H9 (cell line): ENCODE measurements around the gene TTN. TPM values are rescaled to one million over a fixed set of nuclear protein-coding genes. Genes with fewer than 3 reads are reported as not detected.

Experiments used
- DNase-seq: peaks from one replicate; pipeline ENCODE4 v3.0.0-alpha.2; 2017
- H2AFZ ChIP-seq: one replicate; pipeline ENCODE4 v1.6.1; 2013; ENCODE audit warnings: mild to moderate bottlenecking, low read length, control low read depth, moderate library complexity
- H2AK5ac ChIP-seq: 2 replicates; pipeline ENCODE4 v1.6.1; 2013; ENCODE audit warnings: low read length, control low read depth, mixed read lengths; ENCODE audit not compliant: insufficient read length
- H2BK120ac ChIP-seq: one replicate; pipeline ENCODE4 v1.6.1; 2013; ENCODE audit warnings: low read depth, mild to moderate bottlenecking, low read length, control low read depth, inconsistent platforms; ENCODE audit not compliant: poor library complexity, severe bottlenecking
- H2BK12ac ChIP-seq: 2 replicates; pipeline ENCODE4 v1.6.1; 2013; ENCODE audit warnings: low read length, control low read depth, mixed read lengths, low read depth; ENCODE audit not compliant: insufficient read length
- H2BK15ac ChIP-seq: 2 replicates; pipeline ENCODE4 v1.6.1; 2013; ENCODE audit warnings: low read depth, low read length, control low read depth
- H2BK20ac ChIP-seq: one replicate; pipeline ENCODE4 v1.6.1; 2013; ENCODE audit warnings: low read depth, mild to moderate bottlenecking, low read length, control low read depth, inconsistent platforms; ENCODE audit not compliant: poor library complexity, severe bottlenecking
- H2BK5ac ChIP-seq: 2 replicates; pipeline ENCODE4 v1.6.1; 2013; ENCODE audit warnings: low read length, control low read depth, mixed read lengths; ENCODE audit not compliant: insufficient read length
- H3K14ac ChIP-seq: 2 replicates; pipeline ENCODE4 v1.6.1; 2013; ENCODE audit warnings: low read length, control low read depth; ENCODE audit not compliant: insufficient read depth
- H3K18ac ChIP-seq: 2 replicates; pipeline ENCODE4 v1.6.1; 2013; ENCODE audit warnings: low read depth, mild to moderate bottlenecking, mixed read lengths, low read length, control low read depth; ENCODE audit not compliant: insufficient read length
- H3K23ac ChIP-seq: 2 replicates; pipeline ENCODE4 v1.6.1; 2013; ENCODE audit warnings: low read length, control low read depth, mixed read lengths, low read depth; ENCODE audit not compliant: insufficient read length
- H3K23me2 ChIP-seq: 2 replicates; pipeline ENCODE4 v1.6.1; 2013; ENCODE audit warnings: low read depth, mild to moderate bottlenecking, mixed read lengths, low read length, control low read depth; ENCODE audit not compliant: insufficient read length, poor library complexity, severe bottlenecking
- H3K27ac ChIP-seq: 2 replicates; pipeline ENCODE4 v1.5.1; 2013; ENCODE audit warnings: low read length, control low read depth, mixed read lengths, low read depth; ENCODE audit not compliant: insufficient read length
- H3K27me3 ChIP-seq: 2 replicates; pipeline ENCODE4 v1.6.1; 2013; ENCODE audit warnings: low read length, control low read depth, inconsistent platforms; ENCODE audit not compliant: insufficient read depth
- H3K4ac ChIP-seq: 2 replicates; pipeline ENCODE4 v1.6.1; 2013; ENCODE audit warnings: low read depth, mild to moderate bottlenecking, control low read depth, inconsistent platforms, low read length, moderate library complexity
- H3K4me1 ChIP-seq: 2 replicates; pipeline ENCODE4 v1.6.1; 2013; ENCODE audit warnings: low read length, control low read depth, inconsistent platforms; ENCODE audit not compliant: insufficient read depth
- H3K4me2 ChIP-seq: 2 replicates; pipeline ENCODE4 v1.6.1; 2013; ENCODE audit warnings: low read length, control low read depth, mixed read lengths; ENCODE audit not compliant: insufficient read length, insufficient read depth
- H3K56ac ChIP-seq: 2 replicates; pipeline ENCODE4 v1.6.1; 2013; ENCODE audit warnings: low read depth, mild to moderate bottlenecking, mixed read lengths, low read length, control low read depth; ENCODE audit not compliant: insufficient read length
- H3K79me1 ChIP-seq: 2 replicates; pipeline ENCODE4 v1.6.1; 2013; ENCODE audit warnings: low read depth, mild to moderate bottlenecking, moderate library complexity, low read length, control low read depth, inconsistent platforms; ENCODE audit not compliant: insufficient read depth, poor library complexity, severe bottlenecking
- H3K79me2 ChIP-seq: 2 replicates; pipeline ENCODE4 v1.6.1; 2013; ENCODE audit warnings: low read length, control low read depth, inconsistent platforms; ENCODE audit not compliant: insufficient read depth
- H3K9ac ChIP-seq: 2 replicates; pipeline ENCODE4 v1.6.1; 2013; ENCODE audit warnings: low read length, control low read depth, mixed read lengths; ENCODE audit not compliant: insufficient read length; ENCODE audit errors: extremely low read depth
- H3K9me3 ChIP-seq: one replicate; pipeline ENCODE4 v1.6.1; 2013; ENCODE audit warnings: low read depth, low read length, inconsistent platforms; ENCODE audit not compliant: control insufficient read depth
- H3T11ph ChIP-seq: one replicate; pipeline ENCODE4 v1.6.1; 2013; ENCODE audit warnings: mild to moderate bottlenecking, low read length, control low read depth, inconsistent platforms
- H4K20me1 ChIP-seq: one replicate; pipeline ENCODE4 v1.6.1; 2013; ENCODE audit not compliant: control insufficient read depth, insufficient read length, insufficient read depth
- H4K5ac ChIP-seq: 2 replicates; pipeline ENCODE4 v1.6.1; 2013; ENCODE audit warnings: low read depth, mild to moderate bottlenecking, mixed read lengths, low read length, control low read depth; ENCODE audit not compliant: insufficient read length
- H4K8ac ChIP-seq: replicated peaks from 2 replicates; pipeline ENCODE4 v1.6.1; 2013; ENCODE audit warnings: low read length, control low read depth, mixed read lengths, low read depth; ENCODE audit not compliant: insufficient read length
- H4K91ac ChIP-seq: 2 replicates; pipeline ENCODE4 v1.6.1; 2013; ENCODE audit warnings: low read depth, mild to moderate bottlenecking, moderate library complexity, mixed read lengths, low read length, control low read depth; ENCODE audit not compliant: insufficient read length
- H3K27ac Mint-ChIP-seq, 3 experiments: 2 replicates in 2 of 3; 3 replicates in 1 of 3; pipeline ENCODE4 v1.8.0; 2020 to 2021; ENCODE audit warnings: mixed read lengths in 3 of 3, mild to moderate bottlenecking in 1 of 3, moderate library complexity in 1 of 3
- H3K27me3 Mint-ChIP-seq: 2 replicates; pipeline ENCODE4 v1.8.0; 2021; ENCODE audit warnings: low read depth, mild to moderate bottlenecking, moderate library complexity, mixed read lengths
- H3K36me3 Mint-ChIP-seq, 3 experiments: 2 replicates in 2 of 3; 3 replicates in 1 of 3; pipeline ENCODE4 v1.8.0; 2020 to 2021; ENCODE audit warnings: low read depth in 3 of 3, mixed read lengths in 3 of 3; ENCODE audit not compliant: insufficient read depth in 1 of 3
- H3K4me1 Mint-ChIP-seq, 2 experiments: 2 replicates each; pipeline ENCODE4 v1.8.0; 2020; ENCODE audit warnings: mixed read lengths in 2 of 2
- H3K4me3 Mint-ChIP-seq, 2 experiments: 2 replicates in 1 of 2; 3 replicates in 1 of 2; pipeline ENCODE4 v1.8.0; 2020 to 2021; ENCODE audit warnings: mild to moderate bottlenecking in 2 of 2, mixed read lengths in 2 of 2, moderate library complexity in 1 of 2
- H3K9me3 Mint-ChIP-seq, 2 experiments: 2 replicates in 1 of 2; 3 replicates in 1 of 2; pipeline ENCODE4 v1.8.0; 2020; ENCODE audit warnings: mild to moderate bottlenecking in 2 of 2, mixed read lengths in 2 of 2, moderate library complexity in 1 of 2
- CTCF ChIP-seq: fragments of 200-600 bp; sonication (generic); conservative IDR thresholded peaks from 3 replicates; pipeline ENCODE4 v1.8.0; 2021; ENCODE audit warnings: antibody characterized with exemption, mild to moderate bottlenecking
- WGBS: extraction: QIAGEN DNeasy Blood & Tissue Kit; methylation state at CpG from one replicate; pipeline ENCODE4 v1.1.7; 2013; ENCODE audit warnings: missing lambda C conversion rate, low lambda C conversion rate, mixed read lengths; ENCODE audit not compliant: insufficient read length; ENCODE audit errors: extremely low coverage; 5-methylcytosine and 5-hydroxymethylcytosine counted together
- total RNA-seq: library from RNA; stranded (reverse); gene quantifications from 2 replicates; pipeline ENCODE4 v1.2.1, GENCODE V29; 2021

TTN gene
- total RNA-seq, 1 experiment from 2014 or later = 0.70 TPM

- no peaks in the 10 kb centered on the region for H3K36me3 Mint-ChIP-seq
- Histone ChIP-seq H4K20me1 (no peaks in the 10 kb centered on the region), H3K18ac (no peak overlapping the region), H3K4ac (no peak overlapping the region), H3K23ac (no peak overlapping the region), H2AK5ac (no peak overlapping the region), H3K79me2 (no peaks in the 10 kb centered on the region), H3T11ph (no peak overlapping the region), H3K79me1 (no peaks in the 10 kb centered on the region), H3K4me1 (no peaks in the 10 kb centered on the region), H3K27ac (no peak overlapping the region), H4K5ac (no peak overlapping the region), H2BK20ac (no peak overlapping the region), H3K23me2 (no peaks in the 10 kb centered on the region), H3K56ac (no peak overlapping the region), H2BK15ac (no peak overlapping the region), H3K27me3 (no peaks in the 10 kb centered on the region), H4K91ac (no peak overlapping the region), H3K4me2 (no peak overlapping the region), H3K9ac (no peak overlapping the region), H2BK5ac (no peak overlapping the region), H2BK120ac (no peak overlapping the region), H4K8ac (no peak overlapping the region), H3K9me3 (no peaks in the 10 kb centered on the region), H2BK12ac (no peak overlapping the region), H2AFZ (no peak overlapping the region), H3K14ac (no peak overlapping the region)
- DNase-seq = no peak
- H3K27me3 Mint-ChIP-seq = no peaks in the 10 kb centered on the region
- TF ChIP-seq CTCF = peak; percentile 64
- no peaks in the 10 kb centered on the region for H3K9me3 Mint-ChIP-seq
- no peaks in the 10 kb centered on the region for H3K4me1 Mint-ChIP-seq
- no peak overlapping the region for H3K27ac Mint-ChIP-seq
- WGBS = no CpG with 5 or more reads among the region's 4 CpGs
- H3K4me3 Mint-ChIP-seq = no peak overlapping the region
These were observed 133.1 kb downstream of the TTN start for GRCh38 chr2:178674122-178674521.
